Kidney epithelial cell (primary cell): ENCODE results near the gene ZNF197. TPM values are rescaled to one million over a fixed set of nuclear protein-coding genes. Genes with fewer than 3 reads are reported as not detected.

ENCODE experiments used
- DNase-seq: peaks from one replicate; pipeline ENCODE4 v3.0.0-alpha.2; 2010; ENCODE audit warnings: low read depth
- H3K27me3 ChIP-seq: 2 replicates; pipeline ENCODE4 v1.6.0; 2011; ENCODE audit warnings: low read length; ENCODE audit not compliant: control insufficient read depth, insufficient read depth
- H3K36me3 ChIP-seq: 2 replicates; pipeline ENCODE4 v1.5.1; 2011; ENCODE audit warnings: low read length; ENCODE audit not compliant: control insufficient read depth, insufficient read depth
- H3K4me3 ChIP-seq: 2 replicates; pipeline ENCODE4 v1.5.1; 2011; ENCODE audit warnings: low read depth, mild to moderate bottlenecking, control low read depth, low read length
- total RNA-seq: library from RNA; depleted of rRNA; stranded (reverse); fragments of >200 nt; gene quantifications from 2 replicates; pipeline ENCODE4 v1.2.3, GENCODE V29; 2015
- TF ChIP-seq, protein P1 (sequence below): IDR thresholded peaks from 2 replicates; pipeline ENCODE4 v1.5.1; 2011; ENCODE audit warnings: mild to moderate bottlenecking, moderate library complexity, low read length, control low read depth, inconsistent platforms; ENCODE audit not compliant: insufficient read depth, poor library complexity, severe bottlenecking

Gene ZNF197
- total RNA-seq, 1 donor from 2014 or later, result 19.6 TPM

DNA sequence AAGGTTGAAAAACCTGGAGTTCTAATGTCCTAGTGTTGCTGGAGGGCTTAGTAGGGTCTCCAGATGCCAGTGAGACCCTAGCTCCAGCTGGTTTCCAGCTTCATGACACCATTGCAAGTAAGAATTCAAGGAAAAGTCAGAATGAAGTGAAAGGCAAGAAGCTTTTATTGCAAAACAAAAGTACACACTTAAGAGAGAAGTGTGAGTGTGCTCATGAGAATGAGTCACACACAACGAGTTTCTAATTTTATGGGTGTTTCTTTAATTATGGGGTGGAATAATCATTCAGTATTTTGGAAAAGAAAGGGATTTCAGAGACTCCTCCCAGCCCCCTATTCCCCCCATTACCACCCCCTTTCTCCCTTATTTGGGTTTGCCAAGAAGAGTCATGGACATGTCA is 63.1 kb downstream of the ZNF197 start:
- TF ChIP-seq, protein P1, sequence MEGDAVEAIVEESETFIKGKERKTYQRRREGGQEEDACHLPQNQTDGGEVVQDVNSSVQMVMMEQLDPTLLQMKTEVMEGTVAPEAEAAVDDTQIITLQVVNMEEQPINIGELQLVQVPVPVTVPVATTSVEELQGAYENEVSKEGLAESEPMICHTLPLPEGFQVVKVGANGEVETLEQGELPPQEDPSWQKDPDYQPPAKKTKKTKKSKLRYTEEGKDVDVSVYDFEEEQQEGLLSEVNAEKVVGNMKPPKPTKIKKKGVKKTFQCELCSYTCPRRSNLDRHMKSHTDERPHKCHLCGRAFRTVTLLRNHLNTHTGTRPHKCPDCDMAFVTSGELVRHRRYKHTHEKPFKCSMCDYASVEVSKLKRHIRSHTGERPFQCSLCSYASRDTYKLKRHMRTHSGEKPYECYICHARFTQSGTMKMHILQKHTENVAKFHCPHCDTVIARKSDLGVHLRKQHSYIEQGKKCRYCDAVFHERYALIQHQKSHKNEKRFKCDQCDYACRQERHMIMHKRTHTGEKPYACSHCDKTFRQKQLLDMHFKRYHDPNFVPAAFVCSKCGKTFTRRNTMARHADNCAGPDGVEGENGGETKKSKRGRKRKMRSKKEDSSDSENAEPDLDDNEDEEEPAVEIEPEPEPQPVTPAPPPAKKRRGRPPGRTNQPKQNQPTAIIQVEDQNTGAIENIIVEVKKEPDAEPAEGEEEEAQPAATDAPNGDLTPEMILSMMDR, result no peak
- H3K36me3 ChIP-seq, result no peaks in the 10 kb centered on the region
- no peak overlapping the region for H3K4me3 ChIP-seq
- no peaks in the 10 kb centered on the region for H3K27me3 ChIP-seq
- no peak for DNase-seq

Other genes with a start within 250 kb of the ZNF197 start
- 5.8 and 6.3 TPM in 2 replicates for gene ZNF445, start 147.4 kb upstream of the ZNF197 start, total RNA-seq
- gene ZKSCAN7, start 69.8 kb upstream of the ZNF197 start, total RNA-seq, result 5.3 and 6.9 TPM in 2 replicates
- 2.3 and 2.5 TPM in 2 replicates for gene ZNF660, start 40.1 kb upstream of the ZNF197 start, total RNA-seq
- 14.2 and 21.2 TPM in 2 replicates for gene ZNF35, start 23.7 kb downstream of the ZNF197 start, total RNA-seq
- 3.4 and 3.9 TPM in 2 replicates for gene ZNF502, start 87.6 kb downstream of the ZNF197 start, total RNA-seq
- gene ZNF501, start 104.6 kb downstream of the ZNF197 start, total RNA-seq, result 6.3 and 6.9 TPM in 2 replicates
- 18.8 and 20.6 TPM in 2 replicates for gene KIAA1143, start 136.6 kb downstream of the ZNF197 start, total RNA-seq
- gene KIF15, start 136.8 kb downstream of the ZNF197 start, total RNA-seq, result 2.2 and 6.9 TPM in 2 replicates
- 12.9 and 17.2 TPM in 2 replicates for gene TMEM42, start 236.9 kb downstream of the ZNF197 start, total RNA-seq
- not detected in 2 replicates for gene TGM4, start 249.6 kb downstream of the ZNF197 start, total RNA-seq